GM19463 (cell line): ENCODE measurements around the gene SDF2.
"Not testable (repeated sequence)": the region's sequence is repeated elsewhere in the genome, so short reads cannot be mapped to it uniquely, and the experiment has no call there.

Experiments
- ATAC-seq: cut with Tn5 transposase; IDR thresholded peaks from one replicate; pipeline ENCODE4 v1.9.1; 2021; ENCODE audit warnings: mild to moderate bottlenecking, moderate library complexity; ENCODE audit not compliant: unreplicated experiment

Gene SDF2

GRCh38 chr17:28635506-28635905, 26.2 kb downstream of the SDF2 start:
- no peak for ATAC-seq

GRCh38 chr17:28634206-28634865, 27.4 kb downstream of the SDF2 start:
- no peak for ATAC-seq

- ATAC-seq, result no peak
Measured at GRCh38 chr17:28626818-28627217, 34.9 kb downstream of the SDF2 start.

- no peak for ATAC-seq
Measured at GRCh38 chr17:28624148-28624547, 37.6 kb downstream of the SDF2 start.

GRCh38 chr17:28623696-28624095, 38.0 kb downstream of the SDF2 start:
- no peak for ATAC-seq

GRCh38 chr17:28622186-28622585, 39.5 kb downstream of the SDF2 start:
- no peak for ATAC-seq

GRCh38 chr17:28620010-28620409, 41.7 kb downstream of the SDF2 start:
- no peak for ATAC-seq

- no peak for ATAC-seq
Measured at GRCh38 chr17:28618464-28618863, 43.2 kb downstream of the SDF2 start.

GRCh38 chr17:28616281-28616680, 45.4 kb downstream of the SDF2 start:
- ATAC-seq, result no peak

GRCh38 chr17:28615260-28615940, 46.3 kb downstream of the SDF2 start:
- no peak for ATAC-seq

- no peak for ATAC-seq
Measured at GRCh38 chr17:28613931-28614381, 47.8 kb downstream of the SDF2 start, which contains the start of gene RSKR. Gene RSKR, minus strand, starts transcription at chr17:28614185. Its CDS starts 24 bp downstream, at chr17:28614161.

- ATAC-seq, result no peak
Measured at GRCh38 chr17:28612936-28613872, 48.5 kb downstream of the SDF2 start.

- no peak for ATAC-seq
Measured at GRCh38 chr17:28612531-28612930, 49.2 kb downstream of the SDF2 start.

- ATAC-seq, result no peak
Measured at GRCh38 chr17:28610376-28610775, 51.3 kb downstream of the SDF2 start.

GRCh38 chr17:28604031-28604430, 57.7 kb downstream of the SDF2 start:
- ATAC-seq, result not testable (repeated sequence)

GRCh38 chr17:28599311-28600184, 62.2 kb downstream of the SDF2 start:
- peak; percentile 31 for ATAC-seq

GRCh38 chr17:28598799-28599310, 62.9 kb downstream of the SDF2 start, which contains the start of gene SPAG5:
Gene SPAG5, minus strand, starts transcription at chr17:28599025. Its CDS starts 79 bp downstream, at chr17:28598946.
- peak; percentile 79 for ATAC-seq

GRCh38 chr17:28598389-28598788, 63.3 kb downstream of the SDF2 start:
- no peak for ATAC-seq
